Fibroblast of lung (primary cell): ENCODE data around the gene EPHB1.

Source experiments
- CTCF ChIP-seq, 2 donors: IDR thresholded peaks in 1 of 2; conservative IDR thresholded peaks in 1 of 2; 1 replicate in 1 of 2; 2 replicates in 1 of 2; pipeline ENCODE4 v1.5.1; 2011 to 2012; ENCODE audit warnings: low read length in 2 of 2, control low read depth in 1 of 2, inconsistent platforms in 1 of 2, low read depth in 1 of 2, mild to moderate bottlenecking in 1 of 2
- EZH2 ChIP-seq: IDR thresholded peaks from 2 replicates; pipeline ENCODE4 v1.5.1; 2012; ENCODE audit warnings: low read length, control low read depth, mild to moderate bottlenecking; ENCODE audit errors: missing control alignments

GRCh38 chr3:135190658-135191057 lies 395.6 kb downstream of the EPHB1 start:
- TF ChIP-seq CTCF (conservative IDR thresholded peaks at IDR 0.05 in 1 of 2, IDR thresholded peaks at IDR 0.05 in 1 of 2; ENCODE audit: low read depth in 1 of 2, low read length in 2 of 2), result no peak
- TF ChIP-seq EZH2, result no peak
